DLD1 (cell line): Measurements from ENCODE around the gene GRIN1.

ENCODE experiments used
- in situ Hi-C: cut with HindIII; loops from 2 replicates; pipeline ENCODE4 v1.10.0; 2017; ENCODE audit warnings: low sequenced_read_pairs

GRIN1 gene

DNA sequence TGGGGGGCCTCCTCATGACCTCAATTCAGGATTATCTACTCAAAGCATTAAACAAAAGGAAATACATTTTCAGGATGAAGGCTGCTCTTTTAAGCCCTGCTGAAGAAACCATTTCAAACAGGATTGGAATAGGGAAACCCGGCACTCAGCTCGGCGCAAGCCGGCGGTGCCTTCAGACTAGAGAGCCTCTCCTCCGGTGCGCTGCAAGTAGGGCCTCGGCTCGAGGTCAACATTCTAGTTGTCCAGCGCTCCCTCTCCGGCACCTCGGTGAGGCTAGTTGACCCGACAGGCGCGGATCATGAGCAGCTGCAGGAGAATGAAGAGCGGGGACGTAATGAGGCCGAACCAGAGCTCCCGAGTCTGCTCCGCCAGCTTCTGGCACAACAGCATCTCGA, 65.8 kb downstream of the GRIN1 start:
- in situ Hi-C loops: no loop called here

DNA sequence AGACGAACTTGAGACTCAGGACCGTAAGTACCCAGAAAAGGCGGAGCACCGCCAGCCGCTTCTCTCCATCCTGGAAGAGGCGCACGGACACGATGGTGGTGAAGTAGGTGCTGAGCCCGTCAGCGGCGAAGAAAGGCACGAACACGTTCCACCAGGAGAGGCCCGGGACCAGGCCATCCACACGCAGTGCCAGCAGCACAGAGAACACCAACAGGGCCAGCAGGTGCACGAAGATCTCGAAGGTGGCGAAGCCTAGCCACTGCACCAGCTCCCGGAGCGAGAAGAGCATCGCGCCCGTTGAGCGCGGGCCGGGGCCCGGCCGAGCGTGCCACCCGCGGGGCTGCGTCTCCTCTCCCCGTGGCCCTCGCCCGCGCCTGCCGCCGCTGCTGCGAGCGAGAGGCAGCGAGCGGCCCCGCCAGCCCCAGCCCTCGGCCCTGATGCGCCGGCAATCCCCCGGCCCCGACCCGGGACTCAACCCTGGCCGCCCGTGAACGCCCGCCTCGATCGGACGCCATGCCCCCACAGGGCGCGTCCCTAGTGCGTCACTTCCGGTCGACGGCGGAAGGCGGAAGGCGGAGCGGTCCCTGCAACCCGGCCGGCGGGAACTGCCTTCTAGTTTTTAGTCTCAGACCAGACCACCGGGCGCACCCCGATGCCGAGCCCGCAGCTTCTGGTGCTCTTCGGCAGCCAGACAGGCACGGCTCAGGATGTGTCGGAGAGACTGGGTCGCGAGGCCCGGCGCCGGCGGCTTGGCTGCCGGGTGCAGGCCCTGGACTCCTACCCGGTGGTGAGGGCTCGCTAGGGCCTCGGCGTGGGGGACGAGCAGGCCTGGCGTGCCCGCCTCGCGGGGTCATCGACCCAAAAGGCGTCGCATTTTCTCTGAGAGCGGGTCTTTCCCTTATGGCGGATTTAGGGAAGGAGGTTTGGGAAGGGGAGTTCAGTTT, 66.4 kb downstream of the GRIN1 start, which contains the start of the genes NDOR1 and TMEM203:
Gene NDOR1 (plus strand): TSS at position 575 of the 944 bp plus-strand sequence. CDS start 78 bp downstream, at position 653.
Gene TMEM203 (minus strand): TSS at position 523 of the 944 bp plus-strand sequence. CDS start 234 bp downstream, at position 289.
- in situ Hi-C loops: no loop called here

DNA sequence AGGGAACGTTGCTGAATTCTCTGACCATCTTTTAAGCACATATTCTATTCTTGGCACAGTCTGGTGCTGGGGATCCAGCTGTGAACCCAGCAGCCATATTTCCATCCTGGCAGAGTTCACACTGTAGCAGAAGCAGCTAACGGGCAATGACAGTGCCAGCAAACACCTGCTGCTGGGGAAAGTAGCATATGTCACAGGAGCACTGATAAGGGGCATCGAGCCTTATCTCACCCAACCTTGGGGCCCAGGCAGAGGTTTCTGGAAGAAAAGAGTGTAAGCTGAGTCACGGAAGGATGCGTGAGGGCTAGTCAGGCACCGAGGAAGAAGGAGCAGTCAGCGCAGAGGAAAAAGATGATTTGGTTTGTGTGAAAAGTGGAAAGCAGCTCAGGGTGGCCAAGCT, 67.6 kb downstream of the GRIN1 start:
- in situ Hi-C loops: no loop called here

DNA sequence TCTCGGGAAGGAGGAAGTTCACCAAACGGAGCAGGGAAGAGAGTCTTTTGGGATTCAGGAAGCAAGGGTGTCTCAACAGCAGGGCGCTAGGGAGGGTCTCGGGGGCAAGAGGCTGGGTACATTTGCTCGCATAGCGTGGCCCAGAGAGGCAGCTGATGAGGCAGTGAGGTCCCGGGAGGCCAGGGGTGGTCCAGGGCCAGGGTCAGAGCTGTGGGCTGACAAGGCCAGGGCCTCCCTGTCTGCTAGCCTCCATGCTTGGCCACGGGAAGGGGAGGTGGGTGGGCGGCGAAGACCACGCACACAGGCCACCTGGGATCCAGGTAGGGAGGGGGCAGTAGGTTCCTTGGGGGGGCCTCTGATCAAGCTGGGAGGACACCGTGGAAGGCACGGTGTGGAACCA, 72.6 kb downstream of the GRIN1 start:
- in situ Hi-C loops: no loop called here

DNA sequence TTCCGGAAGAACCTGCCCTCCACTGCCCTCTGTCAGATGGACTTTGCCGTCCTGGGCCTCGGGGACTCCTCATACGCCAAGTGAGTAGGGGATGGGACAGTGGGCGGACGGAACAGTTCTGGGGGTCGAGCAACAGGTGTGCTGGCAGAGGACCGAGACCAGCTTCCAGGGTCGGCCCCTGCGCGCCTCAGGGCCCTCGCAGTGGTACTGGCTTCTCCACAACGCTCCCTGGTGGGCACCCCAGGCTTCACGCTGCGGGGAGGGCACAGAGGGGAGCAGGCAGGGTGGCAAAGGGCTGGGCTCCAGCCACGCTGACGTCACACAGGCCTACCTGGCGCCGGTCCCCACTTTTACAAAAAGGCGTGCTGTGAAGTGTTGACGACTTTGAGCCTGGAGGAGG, 73.6 kb downstream of the GRIN1 start:
- in situ Hi-C loops: no loop called here

DNA sequence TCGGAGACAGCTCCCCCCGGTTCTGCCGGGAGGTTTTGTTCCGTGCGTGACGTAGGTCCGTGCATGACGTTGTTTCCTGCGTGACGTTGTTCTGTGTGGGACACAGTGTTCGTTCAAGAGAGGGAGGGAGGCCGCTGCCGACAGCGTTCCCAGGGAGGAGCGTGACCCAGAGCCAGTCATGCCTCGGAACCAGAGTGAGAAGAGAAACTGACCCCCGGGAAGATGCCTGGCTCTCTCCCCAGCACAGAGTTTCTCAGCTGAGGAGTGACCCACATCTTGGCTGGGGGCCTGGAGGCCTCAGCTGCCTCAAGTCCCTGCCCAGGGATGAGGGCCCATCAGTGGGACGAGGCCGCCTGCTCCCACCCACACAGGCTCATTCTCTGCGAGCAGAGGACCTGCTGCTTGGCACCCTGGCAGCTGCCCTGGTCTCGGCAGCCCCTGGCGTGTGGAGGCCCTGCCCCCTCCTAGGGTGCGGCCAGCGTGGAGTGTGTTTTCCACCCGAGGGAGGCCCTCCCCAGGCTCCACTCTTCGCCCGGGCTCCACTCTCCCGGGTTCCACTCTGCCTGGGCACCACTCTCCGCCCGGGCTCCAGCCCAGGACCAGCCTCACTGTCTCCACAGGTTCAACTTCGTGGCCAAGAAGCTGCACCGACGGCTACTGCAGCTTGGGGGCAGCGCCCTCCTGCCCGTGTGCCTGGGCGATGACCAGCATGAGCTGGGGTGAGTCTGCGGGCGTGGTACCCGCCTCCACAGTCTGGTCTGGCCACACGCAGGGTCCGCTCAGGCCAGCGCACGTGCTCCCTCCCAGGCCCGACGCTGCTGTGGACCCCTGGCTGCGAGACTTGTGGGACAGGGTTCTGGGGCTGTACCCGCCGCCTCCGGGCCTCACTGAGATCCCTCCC, 74.5 kb downstream of the GRIN1 start:
- in situ Hi-C loops: no loop called here

DNA sequence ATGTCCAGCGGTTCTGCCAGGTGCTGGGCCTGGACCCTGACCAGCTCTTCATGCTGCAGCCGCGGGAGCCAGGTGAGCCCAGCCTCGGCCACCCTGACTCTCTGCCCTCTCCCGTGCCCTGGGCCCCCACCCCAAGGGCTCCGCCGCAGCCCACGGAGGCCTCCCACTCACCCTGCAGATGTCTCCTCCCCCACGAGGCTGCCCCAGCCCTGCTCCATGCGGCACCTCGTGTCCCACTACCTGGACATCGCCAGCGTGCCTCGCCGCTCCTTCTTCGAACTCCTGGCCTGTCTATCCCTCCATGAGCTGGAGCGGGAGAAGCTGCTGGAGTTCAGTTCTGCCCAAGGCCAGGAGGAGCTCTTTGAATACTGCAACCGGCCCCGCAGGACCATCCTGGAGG, 75.7 kb downstream of the GRIN1 start:
- in situ Hi-C loops: no loop called here

DNA sequence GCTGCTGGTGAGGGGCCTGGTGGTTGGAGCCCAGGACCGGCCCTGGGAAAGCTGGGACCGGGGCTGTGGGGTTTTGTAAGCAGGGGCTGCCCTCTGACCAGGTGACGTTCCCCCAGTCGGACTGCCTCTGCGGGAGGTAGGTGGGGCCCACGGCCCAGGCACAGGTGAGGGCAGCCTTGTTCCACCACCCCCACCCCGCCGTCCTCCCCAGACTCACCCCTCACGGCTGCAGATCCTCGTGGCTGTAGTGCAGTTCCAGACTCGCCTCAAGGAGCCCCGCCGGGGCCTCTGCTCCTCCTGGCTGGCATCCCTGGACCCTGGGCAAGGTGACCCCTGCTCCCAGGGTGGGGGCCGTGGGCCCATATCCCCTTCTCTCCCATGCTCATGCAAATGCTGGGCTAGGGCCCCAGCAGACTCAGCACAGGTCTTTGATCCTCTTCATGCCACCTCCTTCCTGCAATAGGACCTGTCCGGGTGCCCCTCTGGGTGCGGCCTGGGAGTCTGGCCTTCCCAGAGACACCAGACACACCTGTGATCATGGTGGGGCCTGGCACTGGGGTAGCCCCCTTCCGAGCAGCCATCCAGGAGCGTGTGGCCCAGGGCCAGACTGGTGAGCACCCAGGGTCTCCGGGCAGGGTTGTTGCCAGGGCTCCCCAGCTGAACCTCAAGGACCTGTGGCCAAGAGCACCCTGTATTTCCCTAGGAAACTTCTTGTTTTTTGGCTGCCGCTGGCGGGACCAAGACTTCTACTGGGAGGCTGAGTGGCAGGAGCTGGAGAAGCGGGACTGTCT, 76.4 kb downstream of the GRIN1 start:
- in situ Hi-C loops: no loop called here

DNA sequence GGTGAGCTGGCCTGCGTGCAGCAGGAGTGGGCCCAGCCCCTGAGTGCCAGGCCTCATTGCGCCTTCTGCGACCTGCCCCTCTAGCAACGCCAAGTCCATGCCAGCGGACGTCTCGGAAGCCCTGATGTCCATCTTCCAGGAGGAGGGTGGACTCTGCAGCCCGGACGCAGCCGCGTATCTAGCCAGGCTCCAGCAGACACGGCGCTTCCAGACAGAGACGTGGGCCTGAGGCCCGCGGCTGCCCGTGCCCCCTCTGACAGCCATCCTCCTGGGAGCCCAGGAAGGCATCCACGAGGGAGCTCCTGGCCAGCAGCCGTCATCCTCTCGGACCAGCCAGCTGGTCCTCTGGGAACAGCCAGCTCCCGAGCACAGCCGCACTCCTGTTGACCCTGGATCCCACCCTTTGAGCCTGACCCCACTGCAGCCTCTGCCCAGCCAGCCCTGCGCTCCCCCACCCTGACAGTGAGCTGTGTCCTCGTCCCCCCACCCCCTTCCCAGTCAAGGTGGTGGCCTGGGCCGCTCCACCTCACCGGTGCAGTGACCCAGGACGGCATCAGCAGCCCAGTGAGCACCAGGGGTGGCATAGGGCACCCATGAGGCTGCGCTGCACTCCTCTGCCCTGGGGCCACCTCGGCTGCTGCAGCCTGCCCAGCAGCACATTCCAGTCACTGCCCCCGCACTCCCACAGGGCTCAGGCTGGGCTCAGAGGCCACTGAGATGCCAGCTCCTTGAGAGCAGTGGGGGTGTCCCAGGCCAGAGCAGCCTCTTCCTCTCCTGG, 77.4 kb downstream of the GRIN1 start:
- in situ Hi-C loops: no loop called here

DNA sequence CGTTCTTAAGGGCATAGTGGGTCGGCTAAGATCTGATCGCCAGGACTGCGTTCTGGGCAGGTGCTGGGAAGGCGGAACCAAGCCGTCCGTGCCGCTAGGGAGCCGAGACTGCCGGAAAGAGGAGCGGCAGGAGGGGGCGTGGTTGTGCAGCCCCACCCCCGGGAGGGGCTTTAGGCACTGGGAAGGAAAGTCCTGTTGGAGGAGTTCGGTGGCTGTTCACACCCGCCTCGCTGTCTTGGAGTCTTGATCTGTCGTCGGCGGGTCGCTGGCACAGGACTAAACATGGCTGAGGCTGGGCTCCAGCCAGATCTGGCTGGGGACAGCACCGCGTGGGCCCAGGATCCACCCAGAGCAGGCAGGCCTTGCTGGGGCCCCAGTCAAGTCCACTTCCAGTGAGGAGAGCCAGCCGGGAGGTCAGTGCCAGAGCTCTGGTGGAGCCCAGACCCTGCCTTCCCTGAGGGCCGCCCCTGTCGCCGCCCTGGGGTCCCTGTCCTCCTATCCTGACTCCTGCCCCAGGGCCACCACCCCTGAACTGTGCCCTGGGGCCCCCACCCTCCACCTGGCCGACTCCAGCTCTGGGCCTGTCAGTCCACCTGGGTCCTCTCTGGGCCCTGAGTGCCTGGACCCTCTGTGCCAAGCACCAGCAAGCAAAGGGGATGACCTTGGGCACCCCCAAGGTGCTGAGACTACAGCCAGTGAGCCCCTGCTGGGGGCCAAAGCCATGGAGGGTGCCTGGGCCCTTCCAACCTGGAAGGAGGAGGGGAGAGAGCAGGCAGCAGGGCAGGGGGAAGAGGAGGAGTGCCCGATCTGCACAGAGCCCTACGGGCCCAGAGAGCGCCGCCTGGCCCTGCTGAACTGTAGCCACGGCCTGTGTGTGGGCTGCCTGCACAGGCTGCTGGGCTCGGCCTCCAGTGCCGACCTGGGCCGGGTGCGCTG, 78.6 kb downstream of the GRIN1 start:
- in situ Hi-C loops: no loop called here

DNA sequence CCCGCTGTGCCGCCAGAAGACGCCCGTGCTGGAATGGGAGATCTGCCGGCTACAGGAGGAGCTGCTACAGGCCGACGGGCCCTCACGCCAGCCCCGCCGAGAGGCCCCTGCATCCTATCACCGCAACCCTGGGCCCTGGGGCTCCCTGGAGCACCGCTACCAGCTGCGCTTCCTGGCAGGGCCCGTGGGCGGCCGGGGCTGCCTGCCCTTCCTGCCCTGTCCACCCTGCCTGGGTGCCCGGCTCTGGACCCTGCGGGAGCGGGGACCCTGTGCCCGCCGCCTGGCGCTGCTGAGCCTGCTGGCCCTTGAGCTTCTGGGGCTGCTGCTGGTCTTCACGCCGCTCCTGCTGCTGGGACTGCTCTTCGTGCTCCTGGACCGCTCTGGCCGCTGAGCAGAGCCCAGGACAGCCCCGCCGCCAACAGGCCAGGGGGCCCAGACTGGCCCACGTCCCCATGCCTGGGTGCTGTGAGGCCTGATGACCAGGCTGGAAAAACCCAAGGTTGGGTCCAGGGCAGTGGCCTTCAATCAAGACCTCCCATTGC, 79.3 kb downstream of the GRIN1 start:
- in situ Hi-C loops: no loop called here
